ENCODE results near the gene DMPK.
"Not testable (repeated sequence)": the region's sequence is repeated elsewhere in the genome, so short reads cannot be mapped to it uniquely, and the experiment has no call there.

The DMPK gene

DNA sequence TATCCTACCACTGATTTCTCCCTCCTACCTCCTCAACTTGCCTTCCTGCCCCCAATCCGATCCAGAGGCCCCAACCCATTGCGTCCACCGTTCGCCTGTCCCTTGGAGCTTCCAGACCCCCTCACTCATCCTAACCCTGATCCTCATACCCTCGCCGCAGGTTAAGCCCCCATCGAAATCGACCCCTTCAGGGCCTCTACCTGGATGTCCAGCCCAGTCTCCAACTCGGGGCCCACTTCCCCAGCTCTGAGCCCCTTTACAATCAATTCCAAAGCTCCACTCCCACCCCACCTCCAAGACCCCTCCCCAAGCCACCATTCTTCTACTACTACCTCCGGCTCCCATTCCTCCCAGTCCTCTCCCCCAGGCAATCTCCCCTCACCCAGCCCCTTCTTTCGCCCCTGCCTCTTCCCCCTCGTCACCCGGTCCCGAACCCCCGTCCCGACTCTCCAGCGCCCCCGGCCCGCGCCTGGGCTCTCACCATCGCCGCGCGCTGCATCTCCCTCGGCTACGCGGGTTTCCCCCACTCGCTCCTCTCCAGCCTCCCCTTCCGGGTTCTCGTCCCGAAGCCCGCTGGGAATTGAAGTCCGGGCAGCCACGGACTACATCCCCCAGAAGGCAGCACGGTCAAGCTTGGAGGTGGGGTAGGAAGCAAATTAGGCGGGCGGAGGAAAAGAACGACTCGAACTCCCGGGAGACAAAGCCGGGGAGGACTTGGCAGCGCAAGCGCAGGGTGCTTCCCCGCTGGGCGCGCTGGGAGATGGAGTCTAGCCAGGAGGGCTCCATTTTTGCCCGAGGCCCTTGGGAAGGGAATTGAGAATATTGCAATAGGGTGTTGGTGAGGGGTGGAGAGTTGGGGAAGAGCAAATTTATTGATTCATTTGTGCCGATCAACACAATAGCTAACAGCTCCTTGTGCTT lies 51.7 kb downstream of the DMPK start, which contains the start of gene FBXO46:
FBXO46 (minus strand) TSS at position 529 of the 921 bp plus-strand sequence. CDS start 17,401 bp downstream, outside the sequence.
- DNase-seq (ENCODE audit: low spot score): peak; percentile 96
- TF ChIP-seq, protein P1, sequence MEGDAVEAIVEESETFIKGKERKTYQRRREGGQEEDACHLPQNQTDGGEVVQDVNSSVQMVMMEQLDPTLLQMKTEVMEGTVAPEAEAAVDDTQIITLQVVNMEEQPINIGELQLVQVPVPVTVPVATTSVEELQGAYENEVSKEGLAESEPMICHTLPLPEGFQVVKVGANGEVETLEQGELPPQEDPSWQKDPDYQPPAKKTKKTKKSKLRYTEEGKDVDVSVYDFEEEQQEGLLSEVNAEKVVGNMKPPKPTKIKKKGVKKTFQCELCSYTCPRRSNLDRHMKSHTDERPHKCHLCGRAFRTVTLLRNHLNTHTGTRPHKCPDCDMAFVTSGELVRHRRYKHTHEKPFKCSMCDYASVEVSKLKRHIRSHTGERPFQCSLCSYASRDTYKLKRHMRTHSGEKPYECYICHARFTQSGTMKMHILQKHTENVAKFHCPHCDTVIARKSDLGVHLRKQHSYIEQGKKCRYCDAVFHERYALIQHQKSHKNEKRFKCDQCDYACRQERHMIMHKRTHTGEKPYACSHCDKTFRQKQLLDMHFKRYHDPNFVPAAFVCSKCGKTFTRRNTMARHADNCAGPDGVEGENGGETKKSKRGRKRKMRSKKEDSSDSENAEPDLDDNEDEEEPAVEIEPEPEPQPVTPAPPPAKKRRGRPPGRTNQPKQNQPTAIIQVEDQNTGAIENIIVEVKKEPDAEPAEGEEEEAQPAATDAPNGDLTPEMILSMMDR (IDR thresholded peaks at IDR 0.05; ENCODE audit: extremely low read depth, insufficient read depth, missing control alignments): peak; percentile 43
- in situ Hi-C loops (cut with MboI; ENCODE audit: low pct_unique_long_range_greater_than_20kb, low sequenced_read_pairs, unreplicated experiment): no loop called here

DNA sequence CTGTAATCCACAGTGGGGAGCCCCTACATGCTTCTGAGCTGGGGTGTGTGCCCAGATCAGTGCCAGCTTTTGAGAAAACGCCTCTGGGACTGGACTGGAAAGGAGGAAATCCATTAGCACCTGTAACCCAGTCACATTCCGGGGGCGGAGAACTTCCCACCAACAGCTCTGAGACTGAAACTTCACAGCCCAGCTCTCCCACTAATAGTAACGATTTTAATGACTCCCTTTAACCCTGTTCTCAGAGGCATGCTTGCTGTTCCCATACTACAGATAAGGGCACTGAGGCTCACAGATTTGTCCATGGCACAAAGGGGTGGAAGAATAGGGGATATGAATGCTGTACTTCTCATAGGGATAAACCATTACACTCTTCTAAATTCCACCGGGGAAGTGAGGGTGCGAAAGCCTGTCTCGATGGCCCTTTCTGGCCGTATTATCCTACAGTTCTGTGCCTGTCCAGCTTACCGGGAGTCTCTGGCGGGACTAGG lies 52.4 kb downstream of the DMPK start:
- peak; percentile 54 for DNase-seq (ENCODE audit: low spot score)
- TF ChIP-seq, protein P1 (IDR thresholded peaks at IDR 0.05; ENCODE audit: extremely low read depth, insufficient read depth, missing control alignments): no peak

DNA sequence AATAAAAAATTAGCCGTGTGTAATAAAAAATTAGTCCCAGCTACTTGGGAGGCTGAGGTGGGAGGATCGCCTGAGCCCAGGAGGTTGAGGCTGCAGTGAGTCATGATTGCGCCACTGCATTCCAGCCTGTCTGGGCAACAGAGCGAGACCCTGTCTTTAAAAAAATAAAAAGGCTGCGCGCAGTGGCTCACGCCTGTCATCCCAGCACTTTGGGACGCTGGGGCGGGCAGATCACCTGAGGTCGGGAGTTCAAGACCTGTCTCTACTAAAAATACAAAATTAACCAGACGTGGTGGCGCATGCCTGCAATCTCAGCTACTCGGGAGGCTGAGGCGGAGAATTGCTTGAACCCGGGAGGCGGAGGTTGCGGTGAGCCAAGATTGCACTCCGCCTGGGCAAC lies 53.6 kb downstream of the DMPK start:
- in situ Hi-C loops (cut with MboI; ENCODE audit: low pct_unique_long_range_greater_than_20kb, low sequenced_read_pairs, unreplicated experiment); DNase-seq (ENCODE audit: low spot score): not testable (repeated sequence)

More for the DNA sequence above, 52.4 kb downstream of the DMPK start:
- in situ Hi-C loops (cut with MboI; ENCODE audit: low pct_unique_long_range_greater_than_20kb, low sequenced_read_pairs, unreplicated experiment): no loop called here

DNA sequence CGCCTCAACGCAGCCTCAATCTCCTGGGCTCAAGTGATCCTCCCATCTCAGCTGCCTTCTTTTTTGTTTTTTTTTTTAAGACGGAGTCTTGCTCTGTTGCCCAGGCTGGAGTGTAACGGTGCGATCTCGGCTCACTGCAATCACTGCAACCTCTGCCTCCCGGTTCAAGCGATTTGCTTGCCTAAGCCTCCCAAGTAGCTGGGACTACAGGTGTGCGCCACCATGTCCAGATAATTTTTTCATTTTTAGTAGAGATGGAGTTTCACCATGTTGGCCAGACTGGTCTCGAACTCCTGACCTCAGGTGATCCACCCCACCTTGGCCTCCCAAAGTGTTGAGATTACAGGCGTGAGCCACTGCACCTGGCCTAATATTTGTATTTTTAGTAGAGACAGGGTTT lies 62.2 kb downstream of the DMPK start:
- in situ Hi-C loops (cut with MboI; ENCODE audit: low pct_unique_long_range_greater_than_20kb, low sequenced_read_pairs, unreplicated experiment); DNase-seq (ENCODE audit: low spot score): not testable (repeated sequence)
